NCI-H1694 treated with DMSO at 0.1 percent for 48 hours (cell line): ENCODE results near the gene L3MBTL4.
"Not testable (repeated sequence)": the region's sequence is repeated elsewhere in the genome, so short reads cannot be mapped to it uniquely, and the experiment has no call there.

Source experiments
- DNase-seq: peaks from one replicate; lab custom pipeline; 2025; lab: John Stamatoyannopoulos, UW

Gene L3MBTL4

DNA sequence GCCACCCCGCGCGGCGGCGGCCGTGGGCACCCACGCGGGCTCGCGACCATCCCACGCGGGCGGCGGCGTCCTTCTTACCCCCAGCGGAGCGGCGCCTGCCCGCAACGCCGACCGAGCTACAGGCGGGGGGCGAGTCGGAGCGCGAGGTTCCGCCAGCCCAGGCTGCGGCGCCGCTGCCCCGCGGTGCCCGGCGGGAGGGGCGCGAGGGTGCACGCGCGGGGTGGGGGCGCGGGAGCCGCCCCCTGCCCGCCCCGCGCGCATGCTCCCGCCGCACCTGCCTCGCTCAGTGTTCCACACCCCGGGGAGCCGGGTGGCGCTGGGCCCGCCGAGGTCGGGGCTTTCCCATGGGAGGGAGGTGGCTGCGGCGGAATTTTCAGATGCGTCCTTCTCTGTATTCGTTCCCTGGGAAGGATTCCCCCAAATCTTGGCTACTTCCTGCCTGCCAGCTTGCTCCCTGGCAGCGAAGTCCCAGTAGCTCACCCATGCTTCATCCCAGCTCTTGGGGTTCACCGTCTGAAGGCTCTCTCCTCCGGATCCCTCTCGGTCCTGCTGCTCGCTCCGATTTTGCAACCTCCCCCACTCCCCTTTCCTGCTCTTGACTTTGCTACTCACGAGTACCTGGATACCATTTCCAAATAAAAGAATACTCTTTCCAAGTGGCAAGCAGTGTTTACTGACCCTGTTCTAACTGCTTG is at the start of gene L3MBTL4:
TSS of gene L3MBTL4 (minus strand) at position 189 of the 695 bp plus-strand sequence. CDS start 103,286 bp downstream, outside the sequence.
- DNase-seq: peak; percentile 21

GRCh38 chr18:6452194-6452593 is 37.5 kb upstream of the L3MBTL4 start:
- DNase-seq: no peak

DNA sequence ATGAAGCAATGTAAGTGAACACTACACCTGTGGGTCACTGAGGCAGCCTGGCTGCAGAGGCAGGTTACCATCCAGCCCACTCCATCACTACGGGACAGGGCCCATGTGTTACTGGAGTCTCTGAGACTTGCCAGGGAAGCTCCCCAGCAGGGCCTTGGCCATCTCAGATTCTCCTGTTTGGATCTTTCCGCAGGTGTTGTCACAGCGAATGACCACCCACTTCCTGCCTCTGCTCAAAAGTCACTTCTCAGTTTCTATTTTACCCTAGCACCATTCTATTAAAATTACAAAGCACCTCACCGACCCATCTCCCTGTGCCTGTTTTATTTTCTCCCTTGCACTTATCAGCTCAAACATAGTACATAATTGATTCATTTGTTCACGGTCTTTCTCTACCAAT is 34.5 kb upstream of the L3MBTL4 start:
- no peak for DNase-seq

DNA sequence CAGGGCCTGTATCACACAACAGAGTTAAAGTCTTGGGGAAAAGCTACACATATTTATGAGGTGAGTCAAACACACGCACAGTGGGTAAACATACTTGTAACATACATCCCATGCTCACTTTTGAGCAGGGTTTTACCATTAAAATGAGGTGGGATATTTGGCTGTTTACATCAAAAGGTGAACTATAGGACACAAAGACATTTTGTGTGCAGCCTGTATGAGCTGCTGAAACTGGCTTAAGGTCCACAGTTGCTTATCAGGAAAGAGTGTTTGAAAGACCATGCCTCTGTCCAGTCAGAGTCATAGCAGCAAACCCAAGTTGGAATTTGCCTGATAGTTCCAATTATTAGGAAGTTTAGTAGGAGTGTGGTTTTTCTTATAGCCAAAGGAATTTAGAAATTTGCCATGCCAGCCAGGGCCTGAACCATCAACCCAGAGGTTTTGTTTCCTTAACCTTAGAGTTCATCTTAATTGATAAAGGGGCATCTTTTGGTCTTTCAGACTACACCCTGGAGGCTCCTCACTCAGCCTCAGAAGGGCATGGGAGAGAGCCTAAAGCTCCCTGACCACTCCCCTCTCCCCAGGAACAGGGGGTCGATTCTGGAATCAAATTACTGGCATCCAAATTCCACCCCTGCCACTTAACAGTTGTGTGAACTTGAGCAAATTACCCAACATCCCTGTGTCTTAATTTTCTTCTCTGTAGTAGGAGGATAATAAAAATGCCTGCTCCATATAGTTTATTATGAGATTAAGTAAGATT is 29.9 kb upstream of the L3MBTL4 start:
- DNase-seq: no peak

DNA sequence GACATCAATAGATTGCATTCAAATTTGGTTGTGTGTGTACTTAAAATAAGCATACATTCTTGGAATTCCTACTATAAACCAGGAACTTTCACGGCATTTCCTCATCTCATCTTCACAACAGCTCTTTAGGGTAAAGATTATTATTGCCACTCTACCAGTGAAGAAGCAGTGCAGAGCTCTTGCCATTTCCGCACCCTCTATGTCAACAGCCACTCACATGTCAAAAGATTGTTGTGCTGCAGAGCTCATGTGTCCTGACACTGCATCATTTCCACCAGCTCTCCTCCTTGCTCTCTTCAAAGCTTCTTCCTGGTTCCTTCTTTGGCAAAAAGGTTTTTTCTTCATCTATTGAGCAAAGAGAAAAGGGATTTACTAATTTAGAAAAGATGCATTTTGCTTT is 26.5 kb upstream of the L3MBTL4 start:
- no peak for DNase-seq

DNA sequence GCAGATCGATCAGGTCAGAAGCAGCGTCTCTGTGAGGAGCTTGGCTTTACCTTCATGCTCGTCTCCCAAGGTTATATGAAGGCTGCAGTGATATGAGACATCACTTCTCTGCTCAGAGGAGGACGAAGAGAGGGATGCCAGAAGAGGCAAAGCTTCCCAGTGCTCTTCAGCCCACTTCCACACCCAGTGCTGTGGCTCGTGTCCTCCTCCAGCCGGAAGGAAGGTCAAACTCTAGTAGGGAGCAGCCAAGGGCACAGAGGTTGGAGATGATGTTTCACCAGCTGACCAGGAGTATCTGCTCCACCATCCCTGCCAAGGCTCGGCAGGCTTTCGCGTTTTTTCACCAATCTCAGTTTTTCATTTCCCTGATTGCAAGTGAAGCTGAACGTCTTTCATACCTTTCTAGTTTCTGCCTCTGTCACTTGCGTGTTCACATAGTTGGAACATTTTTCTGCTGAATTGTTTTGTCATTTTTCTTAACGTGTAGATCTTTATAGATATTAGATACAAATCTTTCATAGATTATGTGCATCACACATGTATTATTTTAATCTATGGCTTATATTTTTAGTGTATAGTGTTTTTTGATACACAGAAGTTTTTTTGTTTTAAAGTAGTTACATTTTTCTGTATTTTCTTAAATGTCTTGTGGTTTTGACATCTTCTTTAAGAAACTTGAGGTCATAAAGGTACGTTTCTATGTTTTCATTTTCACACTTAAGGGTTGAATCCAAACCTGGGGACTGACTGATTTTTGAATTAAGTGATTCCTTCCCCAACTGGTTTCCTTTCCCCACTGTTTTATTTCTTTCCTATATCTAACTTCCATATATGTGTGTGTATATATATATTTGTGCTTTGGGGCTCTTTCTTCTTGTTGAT is 23.5 kb upstream of the L3MBTL4 start:
- DNase-seq: no peak

DNA sequence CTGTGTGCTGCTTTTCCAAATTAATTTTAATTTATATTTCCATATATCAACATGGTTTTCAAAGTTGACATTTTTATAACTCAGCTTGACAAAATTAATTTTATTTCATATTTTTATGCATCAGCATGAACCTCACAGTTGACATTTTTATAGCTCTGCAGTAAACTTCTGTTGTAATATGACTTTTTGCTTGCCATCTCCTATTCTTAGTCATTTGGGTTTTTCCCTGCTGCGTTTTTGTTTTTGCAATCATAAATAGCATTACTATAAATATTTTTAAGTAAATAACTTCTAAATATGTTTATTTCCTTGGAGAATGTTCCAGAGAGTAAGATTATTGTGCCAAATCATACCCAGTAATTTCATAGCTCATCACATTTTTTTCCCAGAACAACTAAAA is 21.0 kb upstream of the L3MBTL4 start:
- DNase-seq: no peak

GRCh38 chr18:6434987-6435709 is 20.4 kb upstream of the L3MBTL4 start:
- no peak for DNase-seq

DNA sequence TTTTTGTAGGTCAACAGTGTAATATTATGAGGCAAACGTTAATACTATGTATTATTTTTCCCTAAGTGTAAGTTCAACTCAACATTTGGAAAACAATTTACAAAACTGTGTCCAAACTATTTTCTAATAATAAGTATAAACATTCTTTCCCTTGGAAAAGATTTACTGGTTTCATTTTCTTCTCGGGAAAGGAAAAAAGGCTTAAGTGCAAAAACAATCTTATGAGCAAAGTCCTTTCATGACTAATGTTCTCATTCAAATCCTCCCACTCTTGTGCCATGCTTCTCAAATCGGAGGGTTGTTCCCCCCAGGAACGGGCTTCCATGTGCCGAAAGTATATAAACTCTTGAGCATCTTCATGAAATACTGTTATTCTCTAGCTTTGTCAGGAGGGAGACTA is 19.8 kb upstream of the L3MBTL4 start:
- DNase-seq: no peak

- DNase-seq: no peak
Measured at GRCh38 chr18:6431659-6432318, 17.1 kb upstream of the L3MBTL4 start.

- no peak for DNase-seq
Measured at GRCh38 chr18:6428851-6429395, 14.2 kb upstream of the L3MBTL4 start.

GRCh38 chr18:6427286-6427685 is 12.6 kb upstream of the L3MBTL4 start:
- no peak for DNase-seq

GRCh38 chr18:6423289-6423688 is 8.6 kb upstream of the L3MBTL4 start:
- no peak for DNase-seq

- no peak for DNase-seq
Measured at GRCh38 chr18:6414118-6414722, 491 bp downstream of the L3MBTL4 start.

DNA sequence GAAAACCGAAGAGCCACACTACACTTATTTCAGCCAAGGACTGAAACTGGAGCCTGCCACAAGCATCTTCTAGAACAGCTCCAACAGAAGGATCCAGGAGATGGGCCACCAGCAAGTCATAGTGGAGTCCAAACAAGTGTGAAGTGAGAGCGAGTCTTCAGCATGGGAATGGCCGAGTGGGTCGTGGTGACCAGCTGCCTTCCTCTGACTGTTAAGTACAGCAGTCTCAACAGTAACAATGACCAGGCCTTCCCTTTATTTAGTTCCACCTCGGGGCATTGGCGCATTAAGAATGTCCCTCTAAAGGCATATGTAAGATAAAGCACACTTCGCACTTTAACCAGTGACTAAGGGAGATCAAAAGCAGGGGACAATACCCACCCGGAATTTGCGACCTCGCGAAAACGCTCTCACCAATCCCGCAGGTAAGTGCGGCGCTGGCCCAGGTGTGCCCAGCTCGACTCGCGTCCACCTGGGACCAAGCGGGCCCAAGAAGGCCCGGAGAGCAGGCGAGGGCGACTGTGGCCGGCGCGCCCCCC is 1.1 kb downstream of the L3MBTL4 start:
- DNase-seq: no peak

DNA sequence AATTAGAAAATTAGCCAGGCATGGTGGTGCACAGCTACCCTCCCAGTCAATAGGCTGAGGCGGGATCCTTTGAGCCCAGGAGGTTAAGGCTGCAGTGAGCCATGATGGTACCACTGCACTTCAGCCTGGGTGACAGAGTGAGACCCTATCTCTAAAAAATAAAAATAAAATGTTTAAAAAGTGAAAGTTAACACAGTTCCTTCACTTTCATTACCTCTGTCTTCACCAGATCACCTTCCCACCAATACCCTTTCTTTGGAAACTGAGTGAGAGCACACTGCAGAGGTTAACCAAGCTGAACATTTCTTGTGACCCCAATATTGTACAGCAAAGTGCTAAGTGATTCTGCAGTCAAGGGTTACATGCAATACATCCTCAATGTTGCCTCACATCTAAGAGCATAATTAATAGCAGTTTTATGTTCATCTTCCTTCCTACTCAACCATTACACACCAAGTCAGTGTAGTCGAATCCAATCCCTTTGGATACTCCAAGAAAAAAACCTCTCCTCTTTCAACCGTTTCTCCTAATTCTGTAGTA is 1.7 kb downstream of the L3MBTL4 start:
- no peak for DNase-seq

DNA sequence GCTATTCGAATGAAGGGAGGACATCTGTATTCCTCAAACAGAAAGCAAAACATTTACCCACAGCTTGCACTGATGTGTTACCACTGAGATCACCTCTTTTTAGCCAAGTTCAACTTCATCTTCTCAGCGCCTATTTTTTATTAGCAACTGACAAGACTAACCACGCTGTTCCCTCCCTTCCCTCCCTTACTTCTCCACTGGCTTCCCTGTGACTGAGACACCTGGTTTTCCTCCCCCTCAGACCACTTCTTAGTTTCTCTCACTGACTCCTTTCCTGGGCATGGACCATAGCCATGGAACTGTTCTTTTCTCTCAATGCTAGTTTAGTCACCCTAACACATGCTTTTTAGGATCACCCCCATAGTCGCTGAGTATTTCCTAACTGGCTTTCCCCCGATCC is 3.3 kb downstream of the L3MBTL4 start:
- DNase-seq: no peak

GRCh38 chr18:6409933-6410332 is 4.8 kb downstream of the L3MBTL4 start:
- no peak for DNase-seq

GRCh38 chr18:6408543-6408942 is 6.2 kb downstream of the L3MBTL4 start:
- not testable (repeated sequence) for DNase-seq

DNA sequence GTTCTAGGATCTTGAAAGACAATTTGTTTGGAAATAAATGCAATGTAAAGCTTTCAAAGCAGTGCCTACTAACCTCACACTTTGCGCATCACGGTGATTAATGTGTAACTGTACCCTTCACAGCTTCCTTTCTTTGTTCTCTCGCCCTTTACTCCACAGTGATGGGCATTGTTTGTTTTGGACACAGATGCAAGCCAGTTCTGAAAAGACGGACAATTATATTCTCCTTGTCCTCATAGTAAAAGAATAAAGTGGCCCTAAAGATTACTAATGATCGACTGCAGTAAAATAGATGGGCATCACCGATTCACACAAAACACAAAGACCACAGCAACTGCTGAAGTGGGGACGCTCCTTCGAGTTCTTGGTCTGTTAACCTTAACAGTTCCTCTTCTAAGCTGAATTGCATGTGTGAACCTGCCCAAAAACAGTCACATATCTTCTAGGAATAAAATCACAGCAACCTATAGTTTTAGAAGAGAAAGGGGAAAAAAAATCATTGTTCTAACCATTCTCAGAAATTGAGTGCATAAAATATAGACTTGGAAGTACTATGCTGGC is 7.7 kb downstream of the L3MBTL4 start:
- no peak for DNase-seq
